ENCODE results near the gene CAPN14.

Gene CAPN14

GRCh38 chr2:31243053-31243452 lies 25.7 kb upstream of the CAPN14 start:
- in situ Hi-C loops (cut with HindIII; ENCODE audit: low sequenced_read_pairs): no loop called here

- in situ Hi-C loops (cut with HindIII; ENCODE audit: low sequenced_read_pairs): no loop called here
Observed at GRCh38 chr2:31241625-31242270, 24.4 kb upstream of the CAPN14 start.

DNA sequence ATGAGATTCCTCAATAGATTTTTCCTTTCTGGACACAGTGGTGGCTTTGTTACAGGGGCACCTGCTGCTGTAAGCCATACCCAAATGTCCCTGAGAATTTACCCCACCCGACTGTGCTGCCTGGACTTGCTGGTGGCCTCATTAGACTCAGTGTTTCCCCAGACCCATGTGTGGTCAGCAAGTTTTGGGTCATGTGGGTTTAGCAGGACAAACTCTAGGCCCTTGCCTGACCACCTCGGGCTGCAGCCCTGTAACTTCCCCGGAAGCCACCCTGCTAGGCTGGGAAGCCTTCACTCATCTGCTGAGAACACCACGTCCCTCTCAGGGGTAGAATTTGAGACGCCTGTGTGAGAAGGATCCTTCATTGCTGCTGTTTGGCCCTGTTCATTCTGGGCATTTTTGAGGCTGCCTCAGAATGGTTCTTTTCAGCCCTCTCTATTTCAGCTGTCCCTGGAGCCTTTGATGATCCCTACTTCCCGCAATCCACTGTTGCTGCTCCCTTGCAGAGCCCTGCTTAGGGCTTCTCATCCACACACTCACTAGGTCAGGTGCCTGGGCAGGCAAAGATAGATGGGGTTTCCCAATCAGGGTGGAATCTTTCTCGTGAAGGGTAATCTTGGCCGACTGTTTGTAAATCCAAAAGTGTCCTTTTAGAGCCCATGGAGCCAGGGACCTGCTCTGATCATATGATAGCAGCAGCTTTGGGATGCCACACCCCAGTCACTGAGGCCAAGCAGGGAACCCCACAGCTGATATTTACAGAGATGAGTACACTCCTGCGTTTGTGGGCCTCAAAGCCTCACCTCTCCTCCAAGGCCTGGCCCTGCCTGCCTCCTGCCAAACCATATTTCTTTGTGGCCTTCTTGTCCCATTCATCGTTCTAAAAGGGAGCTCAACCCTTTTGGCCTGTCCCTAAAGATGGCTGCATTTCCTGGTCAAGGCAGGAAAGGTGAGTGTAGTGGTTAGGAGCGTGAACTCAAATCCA lies 23.4 kb upstream of the CAPN14 start:
- in situ Hi-C loops (cut with HindIII; ENCODE audit: low sequenced_read_pairs): no loop called here

DNA sequence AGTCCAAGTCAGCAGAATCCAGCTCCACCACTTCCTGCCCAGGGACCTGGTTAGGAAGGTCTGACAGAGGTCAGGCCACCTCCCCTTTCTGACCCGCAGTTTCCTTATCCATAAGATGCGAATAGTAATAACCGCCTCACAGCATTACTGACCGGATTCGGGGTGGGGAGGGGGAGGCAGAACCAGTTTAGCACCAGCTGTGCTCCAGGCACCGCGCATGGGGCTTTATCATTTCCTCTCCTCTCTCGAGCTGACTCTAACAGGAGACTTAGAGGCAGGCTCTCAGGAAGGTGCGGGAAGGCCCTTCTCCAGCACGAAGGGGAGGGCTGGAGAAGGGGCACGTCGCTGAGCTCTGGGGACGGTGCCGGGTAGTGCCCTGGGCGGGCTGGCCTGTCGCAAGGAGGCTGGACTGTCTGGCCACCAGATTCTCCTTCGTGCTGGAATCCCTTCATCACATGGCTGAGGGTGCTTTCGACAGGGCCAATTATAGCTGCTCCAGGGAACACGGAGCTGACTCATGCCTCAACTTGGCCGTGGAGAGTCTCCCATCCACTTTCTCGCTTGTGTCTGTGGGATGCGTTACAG lies 22.4 kb upstream of the CAPN14 start:
- in situ Hi-C loops (cut with HindIII; ENCODE audit: low sequenced_read_pairs): no loop called here

GRCh38 chr2:31238906-31239592 lies 21.7 kb upstream of the CAPN14 start:
- in situ Hi-C loops (cut with HindIII; ENCODE audit: low sequenced_read_pairs): no loop called here

DNA sequence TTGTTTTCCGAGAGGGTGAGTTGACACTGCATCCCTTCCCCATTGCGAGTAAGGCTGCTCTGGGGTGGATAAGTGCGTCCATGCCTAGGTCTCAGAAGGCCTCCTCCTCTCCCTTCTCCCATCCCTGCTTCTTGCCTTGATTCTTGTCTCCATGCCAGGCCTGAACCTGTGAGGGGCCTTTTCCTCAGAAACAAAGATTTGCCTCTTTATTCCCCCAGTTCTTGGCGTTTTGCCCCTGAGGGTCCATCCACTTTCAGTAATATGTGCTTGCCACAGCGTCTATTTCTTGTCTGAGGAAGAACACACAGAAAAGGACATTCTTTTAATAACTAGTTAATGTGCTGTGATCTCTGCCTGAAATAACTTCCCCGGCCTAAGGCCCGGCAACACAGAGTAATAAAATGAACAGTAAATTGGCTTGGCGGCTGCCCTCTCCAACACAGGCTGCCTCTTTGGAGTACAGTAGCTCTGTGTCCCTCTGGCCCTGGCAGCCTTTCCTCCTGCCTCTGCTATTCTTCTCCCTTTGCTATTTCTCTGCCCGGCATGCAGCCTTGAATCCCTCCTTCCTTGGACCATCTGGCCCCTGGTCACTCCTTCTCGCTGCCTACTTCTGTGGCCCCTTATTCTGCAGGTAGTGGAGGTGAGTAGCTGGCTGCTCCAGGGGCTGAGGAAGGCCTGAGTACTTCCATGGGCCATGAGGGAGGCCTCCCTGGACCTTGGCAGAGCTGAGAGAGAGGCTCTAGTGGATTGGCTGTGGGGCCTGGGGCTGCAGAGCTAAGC lies 21.0 kb upstream of the CAPN14 start:
- in situ Hi-C loops (cut with HindIII; ENCODE audit: low sequenced_read_pairs): no loop called here

GRCh38 chr2:31237348-31238017 lies 20.2 kb upstream of the CAPN14 start:
- in situ Hi-C loops (cut with HindIII; ENCODE audit: low sequenced_read_pairs): no loop called here

DNA sequence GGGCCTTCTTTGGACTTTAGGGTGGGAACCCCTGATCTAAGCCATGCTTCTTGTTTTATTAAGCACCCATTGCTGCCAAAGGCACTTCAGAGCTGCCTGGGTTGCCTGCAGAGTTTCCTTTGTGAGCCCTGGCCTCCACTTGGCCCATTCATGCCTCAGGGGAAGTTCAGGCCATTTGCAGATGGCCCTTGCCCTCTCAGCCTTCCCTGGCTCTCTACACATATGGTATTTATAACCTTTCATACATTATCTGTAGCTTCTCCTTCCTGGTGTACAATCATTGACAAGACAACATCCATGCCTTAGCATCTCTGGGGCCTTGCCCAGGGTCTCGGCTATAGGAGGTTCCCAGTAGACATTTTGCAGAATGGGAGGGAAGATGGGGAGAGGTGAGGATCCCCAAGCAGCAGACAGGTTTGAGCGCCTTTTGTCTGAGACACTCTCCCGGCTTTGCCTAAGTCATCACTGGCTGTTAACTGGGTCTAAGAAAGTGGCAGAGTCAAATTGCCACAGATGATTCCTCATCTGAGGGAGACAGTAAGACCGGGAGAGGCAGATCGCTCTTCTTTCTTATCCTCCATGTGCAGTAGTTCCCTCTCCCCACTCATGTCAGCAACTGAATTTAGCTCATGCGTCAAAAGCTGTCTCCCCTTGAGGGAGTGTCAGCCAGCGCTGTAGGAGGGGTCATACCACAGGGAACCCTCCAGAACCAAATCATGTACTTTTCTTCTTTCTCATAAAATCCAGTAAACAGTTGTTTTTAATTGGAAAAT lies 19.3 kb upstream of the CAPN14 start:
- in situ Hi-C loops (cut with HindIII; ENCODE audit: low sequenced_read_pairs): no loop called here

DNA sequence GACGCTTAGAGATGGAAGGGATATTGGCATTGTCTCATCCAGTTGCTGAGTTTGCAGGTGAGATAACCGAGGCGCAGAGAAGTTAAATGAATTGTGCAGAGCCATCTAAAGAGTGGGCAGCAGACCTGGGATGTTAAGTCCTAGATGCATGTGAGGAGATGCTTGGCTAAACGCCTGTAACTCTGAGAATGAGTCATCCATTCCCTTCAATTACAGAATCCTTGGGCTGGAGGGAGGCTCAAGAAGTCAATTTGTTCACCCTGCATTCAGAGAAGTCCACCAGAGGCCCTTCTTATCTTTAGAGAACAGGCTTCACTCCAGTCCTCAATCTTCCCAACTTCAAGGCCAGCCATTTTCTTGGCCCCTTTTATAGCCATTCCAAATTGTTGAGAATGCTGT lies 18.2 kb upstream of the CAPN14 start:
- in situ Hi-C loops (cut with HindIII; ENCODE audit: low sequenced_read_pairs): no loop called here

GRCh38 chr2:31234683-31235503 lies 17.6 kb upstream of the CAPN14 start:
- in situ Hi-C loops (cut with HindIII; ENCODE audit: low sequenced_read_pairs): no loop called here

DNA sequence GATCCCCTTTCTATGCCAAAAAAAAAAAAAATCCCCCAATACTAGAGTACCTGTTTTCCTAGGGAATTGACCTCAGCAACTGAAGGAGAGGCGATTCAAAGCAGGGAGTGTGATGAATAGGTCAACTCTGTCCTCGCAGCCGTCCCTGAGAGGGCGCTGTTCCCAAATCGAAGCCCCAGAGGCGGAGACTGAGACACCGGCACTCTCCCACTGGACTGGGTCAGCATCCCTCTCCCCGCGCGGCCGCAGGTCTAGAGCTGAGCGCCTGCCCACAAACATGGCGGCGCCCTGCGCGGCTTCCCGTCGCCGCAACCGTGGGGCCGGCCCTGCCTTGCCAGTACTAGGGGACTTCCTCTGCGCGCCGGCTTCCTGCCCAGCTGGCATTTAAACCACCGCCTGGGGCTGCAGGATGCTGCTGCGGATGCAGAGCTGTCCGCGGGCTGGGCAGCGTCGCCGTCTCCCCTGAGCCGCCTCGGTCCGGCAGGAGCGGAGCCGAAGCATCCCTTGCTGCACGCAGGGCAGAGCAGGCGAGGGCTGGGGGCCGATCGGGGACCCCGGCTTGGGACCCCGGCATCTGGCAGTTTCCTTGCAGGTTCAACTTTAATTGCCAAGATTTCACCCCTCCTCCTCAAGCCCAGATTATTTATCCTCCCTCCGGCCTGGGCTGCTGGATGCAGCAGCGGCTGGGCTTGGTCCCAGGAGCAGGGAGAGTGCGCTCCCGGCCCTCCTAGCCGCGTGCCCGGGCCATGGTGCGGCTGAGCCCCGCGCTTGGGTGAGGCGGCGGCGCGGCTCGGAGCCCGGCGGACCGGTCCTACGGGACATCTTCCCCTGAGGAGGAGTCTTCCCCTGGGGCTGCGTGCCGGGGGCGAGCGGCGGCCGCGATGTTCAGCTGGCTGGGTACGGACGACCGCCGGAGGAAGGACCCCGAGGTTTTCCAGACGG lies 16.7 kb upstream of the CAPN14 start, which contains the start of gene EHD3:
TSS of gene EHD3 (plus strand) at position 412 of the 942 bp plus-strand sequence. CDS start at position 882, 470 bp downstream.
- in situ Hi-C loops (cut with HindIII; ENCODE audit: low sequenced_read_pairs): no loop called here

- in situ Hi-C loops (cut with HindIII; ENCODE audit: low sequenced_read_pairs): no loop called here
Observed at GRCh38 chr2:31233231-31233630, 15.9 kb upstream of the CAPN14 start.

DNA sequence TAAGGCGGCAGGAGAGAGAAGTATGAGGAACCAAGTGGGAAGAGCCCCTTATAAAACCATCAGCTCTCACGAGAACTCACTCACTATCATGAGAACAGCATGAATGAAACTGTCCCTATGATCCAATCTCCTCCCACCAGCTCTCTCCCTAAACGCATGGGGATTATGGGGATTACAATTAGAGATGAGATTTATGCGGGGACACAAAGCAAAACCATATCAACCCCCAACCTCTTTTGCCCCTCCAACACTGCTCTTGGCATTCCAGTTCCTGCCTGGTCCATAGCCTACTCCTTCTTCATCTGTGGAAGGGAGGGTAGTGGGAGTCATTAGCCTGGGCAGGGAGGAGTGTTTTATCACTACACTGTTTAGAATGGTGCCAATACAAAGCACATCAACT lies 15.3 kb upstream of the CAPN14 start:
- in situ Hi-C loops (cut with HindIII; ENCODE audit: low sequenced_read_pairs): no loop called here

- in situ Hi-C loops (cut with HindIII; ENCODE audit: low sequenced_read_pairs): no loop called here
Observed at GRCh38 chr2:31231571-31232302, 14.4 kb upstream of the CAPN14 start.

GRCh38 chr2:31230751-31231150 lies 13.4 kb upstream of the CAPN14 start:
- in situ Hi-C loops (cut with HindIII; ENCODE audit: low sequenced_read_pairs): no loop called here

- in situ Hi-C loops (cut with HindIII; ENCODE audit: low sequenced_read_pairs): no loop called here
Observed at GRCh38 chr2:31228717-31229116, 11.4 kb upstream of the CAPN14 start.
